Stimulated activated CD4-positive, alpha-beta T cell treated with anti-CD3 and anti-CD28 coated beads, Interleukin-1b, Interleukin-23, amount 100 ng/mL, for 24 hours (primary cell): ENCODE results near the gene GAS7.

Experiments
- DNase-seq, 4 experiments: peaks; one replicate each; pipeline ENCODE4 v3.0.0-alpha.2; 2020; ENCODE audit warnings: low read depth in 4 of 4, low spot score in 1 of 4

Gene GAS7

GRCh38 chr17:10201680-10202079, 3.3 kb upstream of the GAS7 start:
- DNase-seq: no peak

- DNase-seq: no peak
These were observed 2.2 kb upstream of the GAS7 start for GRCh38 chr17:10200645-10201044.

DNA sequence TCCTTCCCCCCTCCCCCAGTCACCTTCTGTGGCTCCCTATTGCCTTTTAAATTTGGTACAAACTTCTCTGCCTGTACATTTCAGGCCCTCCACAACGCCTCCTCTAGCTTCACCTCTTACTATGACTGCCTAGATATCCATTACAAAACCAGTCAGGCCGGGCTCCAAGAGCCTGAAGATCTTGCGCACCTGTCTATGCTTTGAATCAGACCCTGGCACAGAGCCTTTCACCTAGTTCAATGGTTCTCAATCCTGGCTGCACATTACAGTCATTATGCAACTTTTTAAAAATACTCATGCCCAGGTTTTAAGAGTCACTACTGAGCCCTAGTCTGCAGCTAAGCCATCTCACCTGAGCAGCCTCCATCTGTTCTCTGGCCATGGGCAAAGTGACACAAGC, 1.6 kb upstream of the GAS7 start:
- no peak for DNase-seq

- DNase-seq: no peak
These were observed 491 bp downstream of the GAS7 start for GRCh38 chr17:10197721-10198508.

DNA sequence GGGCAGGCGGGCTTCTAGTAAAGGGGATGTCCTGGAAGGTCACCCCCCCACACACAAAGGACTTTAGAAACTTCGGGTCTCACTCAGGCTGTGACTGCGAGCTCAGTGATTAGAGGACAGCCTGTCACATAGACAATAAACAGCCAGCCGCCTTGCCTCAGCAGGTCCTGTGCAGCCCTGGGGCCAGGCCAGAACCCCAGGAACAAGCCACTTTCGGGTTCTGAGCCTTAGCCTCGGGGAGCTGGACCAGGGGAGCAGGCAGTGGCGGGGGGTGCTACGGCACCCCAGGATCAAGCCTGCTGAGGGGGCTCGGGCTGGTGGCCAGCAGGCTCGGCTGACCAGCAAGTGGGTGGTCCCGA, 1.1 kb downstream of the GAS7 start:
- no peak for DNase-seq

GRCh38 chr17:10196941-10197340, 1.5 kb downstream of the GAS7 start:
- DNase-seq: no peak

DNA sequence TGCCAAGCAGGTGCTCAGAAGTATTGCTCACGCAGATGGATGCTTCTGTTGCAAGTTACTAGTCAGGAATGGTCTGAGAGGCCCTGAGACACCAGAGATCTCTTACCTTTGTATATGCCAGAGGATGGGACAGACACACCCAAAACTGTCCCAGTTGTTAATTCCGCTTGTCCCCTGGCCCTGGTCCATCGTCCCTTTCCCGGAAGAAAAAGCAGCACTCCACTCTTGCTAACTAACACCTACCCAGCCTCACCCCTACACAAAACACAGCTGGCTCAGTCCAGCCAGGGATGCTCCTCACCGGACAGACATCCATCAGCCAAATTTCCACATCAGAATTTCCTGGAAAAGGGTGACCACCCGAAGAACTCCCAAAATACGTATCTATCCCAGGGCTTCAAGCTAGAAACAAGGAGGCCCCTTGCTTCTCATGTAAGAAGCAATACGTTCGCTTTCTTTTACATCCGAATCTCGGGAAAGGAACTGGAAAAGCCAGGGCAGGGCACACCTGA, 2.0 kb downstream of the GAS7 start:
- no peak for DNase-seq

- no peak for DNase-seq
These were observed 3.2 kb downstream of the GAS7 start for GRCh38 chr17:10195090-10195805.

- DNase-seq: no peak
These were observed 4.8 kb downstream of the GAS7 start for GRCh38 chr17:10193632-10194031.

GRCh38 chr17:10192972-10193371, 5.4 kb downstream of the GAS7 start:
- no peak for DNase-seq

- no peak for DNase-seq
These were observed 5.9 kb downstream of the GAS7 start for GRCh38 chr17:10192461-10192860.

- no peak for DNase-seq
These were observed 10.9 kb downstream of the GAS7 start for GRCh38 chr17:10187456-10187855.

DNA sequence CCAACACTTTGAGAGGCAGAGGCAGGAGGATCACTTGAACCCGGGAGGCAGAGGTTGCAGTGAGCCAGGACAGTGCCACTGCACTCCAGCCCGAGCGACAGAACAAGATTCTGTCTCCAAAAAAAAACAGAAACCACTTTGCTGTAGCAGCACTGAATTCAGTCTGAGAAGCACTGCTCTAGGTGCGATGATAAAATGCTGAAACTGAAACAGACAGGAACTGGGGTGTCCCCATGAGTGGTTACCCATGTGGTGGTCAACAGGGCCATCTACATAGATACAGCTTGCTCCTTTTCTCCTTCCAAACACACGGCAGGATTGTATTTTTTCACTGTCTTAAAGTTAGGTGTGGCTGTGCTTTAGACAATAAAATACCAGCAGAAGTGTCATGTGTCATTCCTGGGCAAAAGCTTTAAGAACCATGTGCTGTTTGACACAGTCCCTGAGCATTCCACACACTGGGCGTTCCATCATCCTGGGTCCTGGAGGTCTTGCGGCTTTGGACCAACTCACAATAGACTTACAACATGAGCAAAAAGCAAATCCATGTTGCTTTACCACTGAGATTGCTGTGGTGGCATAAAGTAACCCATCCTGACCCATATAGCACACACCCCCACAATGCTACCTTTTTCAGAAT, 11.5 kb downstream of the GAS7 start:
- no peak for DNase-seq

DNA sequence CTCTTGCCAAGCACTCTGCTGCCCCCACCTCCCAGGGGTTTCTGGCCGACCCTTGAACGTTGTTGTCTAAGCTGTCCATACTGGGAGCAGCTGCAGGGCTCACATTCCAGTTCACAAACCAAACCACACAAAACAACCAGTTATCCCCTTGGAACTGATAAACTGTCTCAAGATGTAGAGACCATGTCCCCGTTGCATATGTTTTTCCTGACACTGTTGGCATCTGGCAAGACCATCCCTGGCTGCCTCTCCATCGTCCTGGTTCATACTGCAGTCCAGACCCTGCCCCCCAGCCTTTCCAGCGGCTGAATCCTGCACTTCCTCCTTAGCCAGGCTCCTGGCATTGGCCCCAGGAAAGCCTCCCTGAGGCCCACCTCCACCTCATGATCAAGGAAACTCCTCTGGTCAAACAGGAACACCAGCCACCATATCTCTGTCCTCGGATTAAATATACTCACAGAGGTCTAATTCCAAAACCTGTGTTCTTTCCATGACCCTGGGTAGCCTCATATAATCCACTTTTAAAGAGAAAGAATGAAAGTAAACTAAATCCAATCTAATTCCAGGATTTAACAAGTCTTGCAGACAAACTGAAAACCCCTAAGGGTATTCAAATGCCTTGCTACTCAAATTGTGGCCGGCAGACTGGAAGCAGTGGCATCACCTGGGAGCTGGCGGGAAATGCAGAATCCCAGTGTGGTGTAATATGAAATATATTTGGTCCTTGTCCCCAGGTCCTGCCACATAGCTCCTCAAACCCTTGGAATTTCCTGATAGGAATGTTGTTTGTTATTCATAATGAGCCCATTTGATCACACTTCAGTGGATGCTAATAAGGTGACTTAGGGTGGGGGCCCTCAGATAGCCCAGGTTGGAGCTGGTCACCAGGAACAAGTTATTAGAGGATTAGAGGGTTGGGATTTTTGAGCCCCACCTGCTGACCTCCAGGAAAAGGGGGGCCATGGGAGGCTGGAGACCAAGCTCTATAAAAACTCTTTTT, 14.2 kb downstream of the GAS7 start:
- no peak for DNase-seq

GRCh38 chr17:10182785-10183184, 15.6 kb downstream of the GAS7 start:
- DNase-seq: no peak

DNA sequence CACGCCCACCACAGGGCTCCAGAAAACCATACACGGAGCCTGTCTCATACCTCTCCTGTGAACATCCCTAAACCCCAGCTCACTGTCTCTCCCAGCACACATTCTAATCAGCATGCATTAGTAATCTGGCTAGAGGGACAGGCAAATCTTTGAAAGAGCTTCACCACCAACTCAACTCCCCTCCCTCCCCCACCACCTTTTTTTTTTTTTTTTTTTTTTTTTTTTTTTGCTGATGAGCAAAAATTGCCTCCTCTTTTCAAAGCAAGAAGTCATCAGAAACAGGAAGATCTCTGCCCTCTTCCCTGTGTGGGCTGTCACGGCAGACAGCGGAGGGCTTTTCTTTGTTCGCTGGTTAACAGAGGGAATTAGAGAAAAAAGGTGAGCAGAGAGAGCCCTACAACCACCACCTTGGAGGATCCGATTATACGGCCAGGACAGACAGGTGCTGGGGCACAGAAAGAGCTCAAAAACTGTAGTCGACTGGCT, 19.9 kb downstream of the GAS7 start:
- no peak for DNase-seq

- no peak for DNase-seq
These were observed 20.4 kb downstream of the GAS7 start for GRCh38 chr17:10177913-10178505.

- no peak for DNase-seq
These were observed 21.1 kb downstream of the GAS7 start for GRCh38 chr17:10177131-10177912.

GRCh38 chr17:10173913-10174312, 24.5 kb downstream of the GAS7 start:
- no peak for DNase-seq

DNA sequence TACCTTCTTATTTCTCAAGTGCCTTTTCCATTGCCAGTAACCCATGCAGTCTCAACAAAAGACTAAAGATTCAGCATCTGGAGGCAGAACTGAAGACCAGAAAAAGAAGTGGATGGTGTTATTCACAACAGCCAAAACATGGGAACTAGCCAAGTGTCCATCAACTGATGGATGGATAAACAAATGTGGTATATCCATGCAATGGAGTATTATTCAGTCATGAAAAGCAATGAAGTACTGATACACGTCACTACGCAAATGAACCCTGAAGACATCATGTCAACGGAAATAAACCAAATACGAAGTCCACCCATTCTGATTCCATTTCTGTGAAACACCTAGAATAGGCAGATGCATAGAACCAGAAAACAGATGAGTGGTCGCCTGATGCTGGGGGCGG, 25.6 kb downstream of the GAS7 start:
- no peak for DNase-seq
